SH-SY5Y (cell line): ENCODE results near the gene UFD1.

Experiments used
- GATA2 ChIP-seq: IDR thresholded peaks from 2 replicates; pipeline ENCODE4 v1.6.1; 2011; ENCODE audit warnings: mild to moderate bottlenecking, low read depth, low read length
- GATA3 ChIP-seq: IDR thresholded peaks from 2 replicates; pipeline ENCODE4 v1.6.1; 2011; ENCODE audit warnings: low read depth, mild to moderate bottlenecking, low read length, moderate library complexity

The UFD1 gene

DNA sequence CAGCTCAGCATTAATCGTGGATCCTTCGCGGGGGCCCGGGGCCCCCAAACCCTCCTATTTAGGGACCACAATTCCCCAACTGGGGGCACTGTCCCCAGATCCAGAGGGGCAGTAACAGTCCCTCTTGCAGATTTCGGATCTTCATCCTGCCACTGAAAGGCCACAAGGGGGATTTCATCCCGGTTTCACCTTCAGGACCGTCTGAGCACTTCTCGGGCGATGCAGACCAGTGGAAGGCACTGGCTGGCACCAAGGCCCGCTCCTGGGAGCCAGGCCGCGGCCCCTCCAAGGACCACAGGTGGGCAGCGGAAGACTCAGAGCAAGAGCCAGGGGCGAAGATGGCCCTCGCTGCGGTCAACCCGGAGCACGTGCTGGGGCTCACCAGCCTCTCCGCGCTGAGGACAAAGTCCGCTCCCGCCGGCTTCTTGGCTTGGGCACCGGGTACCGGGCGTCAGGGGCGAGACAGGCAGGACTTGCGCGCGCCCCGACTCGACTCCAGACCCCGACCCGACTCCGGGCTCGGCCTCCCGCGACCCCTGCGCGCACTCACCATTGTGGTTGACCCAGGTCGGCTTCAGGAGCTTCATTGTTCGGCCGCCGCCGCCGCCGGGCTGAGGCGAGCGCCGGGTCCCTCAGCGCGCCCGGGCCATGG is 48.0 kb downstream of the UFD1 start:
- TF ChIP-seq GATA2 (no peak), GATA3 (no peak)

DNA sequence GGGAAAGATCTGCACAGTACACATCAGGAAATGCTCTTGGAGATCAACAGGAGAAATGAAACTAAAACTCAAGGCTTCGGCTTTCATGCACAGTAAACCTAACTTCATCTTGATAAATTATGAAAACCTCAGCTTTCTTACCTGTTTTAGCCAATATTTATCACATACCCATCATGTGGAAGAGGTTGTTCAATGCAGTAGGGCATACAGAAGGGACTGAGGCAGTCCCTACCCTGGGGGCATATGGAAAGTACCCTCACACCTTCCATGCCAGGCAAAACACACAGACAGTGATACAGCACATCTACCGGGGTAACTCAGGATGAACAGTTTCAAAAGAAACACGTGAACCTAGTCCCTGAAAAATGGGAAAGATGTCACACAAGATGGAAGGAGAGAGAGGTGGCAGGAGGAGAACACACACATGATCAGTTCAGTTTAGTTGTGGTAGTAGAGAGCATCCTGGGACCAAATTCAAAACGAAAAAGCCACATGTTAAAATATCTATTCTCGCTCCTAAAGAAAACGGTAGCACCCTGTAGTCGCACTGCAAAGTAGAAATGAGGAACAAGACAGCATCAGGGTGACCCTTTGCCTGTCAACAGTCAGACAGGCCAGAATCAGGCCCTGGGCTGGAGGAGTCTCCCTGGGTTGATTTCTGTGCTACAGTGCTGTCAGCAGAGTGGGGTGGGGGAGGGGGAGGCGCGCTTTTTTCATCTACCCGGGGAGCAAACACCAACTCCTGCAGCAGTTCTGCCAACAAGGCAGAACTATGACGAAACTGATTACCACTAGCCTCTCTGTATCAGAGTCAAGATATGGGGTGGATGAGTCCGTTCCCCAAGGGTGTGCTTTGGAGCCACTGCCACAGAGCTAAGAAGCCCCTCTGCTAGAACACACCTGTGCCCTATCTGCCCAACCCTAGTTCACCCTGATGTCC is 48.8 kb downstream of the UFD1 start:
- TF ChIP-seq GATA3 (no peak), GATA2 (no peak)

- TF ChIP-seq GATA3 (no peak), GATA2 (no peak)
Observed at GRCh38 chr22:19424186-19424500, 54.9 kb downstream of the UFD1 start.

- TF ChIP-seq GATA2: no peak
Observed at GRCh38 chr22:19422440-19423301, 56.3 kb downstream of the UFD1 start.

DNA sequence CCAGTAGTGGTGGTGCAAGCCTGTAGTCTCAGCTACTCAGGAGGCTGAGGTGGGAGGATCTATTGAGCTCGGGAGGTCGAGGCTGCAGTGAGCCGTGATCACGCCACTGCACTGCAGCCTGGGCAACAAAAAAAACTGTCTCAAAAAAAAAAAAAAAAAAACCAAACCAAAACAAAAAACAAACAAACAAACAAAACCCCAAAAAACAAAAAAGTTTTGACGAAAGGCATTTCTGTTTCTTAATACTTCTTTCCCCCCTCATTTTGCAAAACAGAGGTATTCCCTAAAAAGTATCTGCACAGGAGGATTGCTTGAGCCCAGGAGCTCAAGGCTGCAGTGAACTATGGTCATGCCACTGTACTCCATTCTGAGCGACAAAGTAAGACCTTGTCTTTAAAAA is 58.7 kb downstream of the UFD1 start:
- no peak for TF ChIP-seq GATA2

DNA sequence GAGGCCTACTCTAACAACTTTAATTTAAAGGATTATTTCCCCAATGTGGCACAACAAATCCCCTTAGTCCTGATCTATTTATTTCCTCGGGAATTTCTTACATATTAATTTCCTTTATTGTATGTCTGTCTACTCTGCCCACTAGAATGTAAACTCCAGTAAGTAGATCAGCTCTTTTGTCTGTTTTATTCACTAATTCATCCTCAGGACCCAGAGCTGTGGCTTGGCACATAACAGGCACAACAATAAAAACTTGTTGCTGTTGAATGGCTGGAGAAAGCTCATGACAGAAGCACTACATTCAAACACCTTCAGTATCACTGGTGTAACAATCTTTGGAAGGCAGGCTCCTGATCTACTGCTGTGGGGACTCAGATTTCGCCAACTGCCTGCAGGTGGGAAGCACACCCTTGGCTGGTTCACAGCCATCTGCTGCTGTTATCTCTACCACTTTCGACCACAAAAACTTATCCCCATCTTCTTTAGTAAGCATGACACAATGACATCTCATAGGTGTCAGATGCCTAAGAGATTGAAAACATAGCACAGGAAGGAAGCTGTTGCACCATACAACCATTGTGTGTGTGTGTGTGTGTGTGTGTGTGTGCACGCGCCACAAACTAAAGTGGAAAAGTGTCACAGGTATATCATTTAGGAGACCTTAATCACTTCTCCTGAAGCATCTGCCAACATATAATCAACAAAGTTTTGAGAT is 59.4 kb downstream of the UFD1 start:
- TF ChIP-seq GATA2 (no peak), GATA3 (no peak)

- TF ChIP-seq GATA2: no peak
- no peak for TF ChIP-seq GATA3
Observed at GRCh38 chr22:19419086-19419463, 59.9 kb downstream of the UFD1 start.

- TF ChIP-seq GATA3: no peak
- no peak for TF ChIP-seq GATA2
Observed at GRCh38 chr22:19412923-19413322, 66.1 kb downstream of the UFD1 start.

- TF ChIP-seq GATA3 (no peak), GATA2 (no peak)
Observed at GRCh38 chr22:19412478-19412877, 66.5 kb downstream of the UFD1 start.

GRCh38 chr22:19411690-19412045 is 67.3 kb downstream of the UFD1 start:
- TF ChIP-seq GATA3 (no peak), GATA2 (no peak)

GRCh38 chr22:19410941-19411689 is 67.9 kb downstream of the UFD1 start:
- no peak for TF ChIP-seq GATA2
- no peak for TF ChIP-seq GATA3

DNA sequence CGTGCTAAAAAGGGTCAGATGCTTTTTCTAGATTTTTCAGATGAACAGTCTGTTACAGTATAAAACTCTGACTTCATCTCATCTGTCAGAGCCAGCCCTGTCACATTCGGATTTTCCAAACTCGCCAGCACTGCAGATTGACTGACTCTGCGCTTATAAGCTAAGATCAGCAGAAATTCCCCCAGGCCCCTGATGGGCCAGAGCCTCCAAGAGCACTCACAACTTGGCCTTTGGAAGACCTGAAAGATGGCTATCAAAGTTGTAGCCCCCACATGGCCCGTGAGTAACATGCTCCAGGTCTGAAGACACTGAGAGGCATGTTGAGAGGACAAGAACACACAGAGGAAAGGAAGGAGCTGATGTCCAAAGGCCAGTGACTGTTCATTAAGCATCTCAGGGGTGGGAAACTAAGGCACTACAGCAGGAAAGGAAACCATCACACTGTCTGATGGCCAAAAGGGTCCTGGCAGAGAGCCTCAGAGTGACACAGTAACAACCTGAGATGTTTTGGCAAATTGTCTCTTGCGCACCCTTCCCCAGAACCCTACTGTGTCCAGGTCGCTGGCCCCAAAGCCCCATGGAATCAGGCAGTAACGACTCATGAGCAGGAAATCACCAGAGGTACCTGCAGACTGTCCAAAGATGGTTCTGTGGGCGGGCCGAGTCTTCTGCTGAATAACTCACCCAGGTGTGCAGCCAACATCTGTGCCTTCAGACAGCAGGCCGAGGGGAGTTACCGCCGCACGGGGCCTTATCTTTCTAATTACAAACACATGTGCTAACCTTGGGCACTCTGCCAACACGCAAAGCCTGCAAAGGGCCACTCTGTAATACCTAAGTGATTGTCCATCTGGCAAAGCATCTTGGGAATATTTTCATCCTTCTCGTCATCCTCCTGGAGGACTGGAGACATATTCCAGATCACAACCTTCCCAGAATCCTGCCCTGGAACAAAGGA is 71.1 kb downstream of the UFD1 start:
- TF ChIP-seq GATA3: peak; percentile 78; the same call in 1 of the 2 replicates
- peak; percentile 95 for TF ChIP-seq GATA2
